Spleen (tissue), 11 donors: ENCODE measurements around the gene NR3C2. TPM values are rescaled to one million over a fixed set of nuclear protein-coding genes. Genes with fewer than 3 reads are reported as not detected.

ENCODE experiments used
- DNase-seq: peaks from one replicate; pipeline ENCODE4 v3.0.0-alpha.2; 2020
- H3K27ac ChIP-seq, 8 donors: fragments of 200-600 bp; sonication (generic) in 7 of 8; 1 replicate in 4 of 8; 2 replicates in 4 of 8; pipeline versions ENCODE4 v1.5.0 to v1.8.0; 2016 to 2021; ENCODE audit warnings: inconsistent platforms in 4 of 8, mild to moderate bottlenecking in 4 of 8, moderate library complexity in 1 of 8
- H3K27me3 ChIP-seq, 7 donors: fragments of 200-600 bp; sonication (generic) in 6 of 7; replicated peaks in 1 of 7; 1 replicate in 4 of 7; 2 replicates in 3 of 7; pipeline versions ENCODE4 v1.5.0 to v1.8.0; 2016 to 2021; ENCODE audit warnings: inconsistent platforms in 3 of 7, mild to moderate bottlenecking in 1 of 7
- H3K36me3 ChIP-seq, 6 donors: fragments of 200-600 bp; sonication (generic) in 5 of 6; 1 replicate in 4 of 6; 2 replicates in 2 of 6; pipeline versions ENCODE4 v1.5.0 to v1.8.0; 2016 to 2021; ENCODE audit warnings: inconsistent platforms in 2 of 6
- H3K4me1 ChIP-seq, 6 donors: fragments of 200-600 bp; sonication (generic) in 5 of 6; 1 replicate in 3 of 6; 2 replicates in 3 of 6; pipeline versions ENCODE4 v1.5.0 to v1.8.0; 2016 to 2021; ENCODE audit warnings: inconsistent platforms in 3 of 6
- H3K4me3 ChIP-seq, 8 donors: fragments of 200-600 bp; sonication (generic) in 7 of 8; 1 replicate in 4 of 8; 2 replicates in 4 of 8; pipeline versions ENCODE4 v1.5.0 to v1.8.0; 2016 to 2021; ENCODE audit warnings: inconsistent platforms in 4 of 8, mild to moderate bottlenecking in 4 of 8, moderate library complexity in 2 of 8
- H3K9me3 ChIP-seq, 8 donors: fragments of 200-600 bp; sonication (generic) in 7 of 8; 1 replicate in 4 of 8; 2 replicates in 4 of 8; pipeline versions ENCODE4 v1.5.0 to v1.8.0; 2016 to 2021; ENCODE audit warnings: inconsistent platforms in 4 of 8
- CTCF ChIP-seq, 11 experiments: fragments of 200-600 bp in 7 of 11; fragments of 450-650 bp in 4 of 11; sonication (generic) in 4 of 11; IDR thresholded peaks in 8 of 11; conservative IDR thresholded peaks in 3 of 11; 1 replicate in 7 of 11; 2 replicates in 4 of 11; pipeline versions ENCODE4 v1.4.0 to v1.8.0; 2016 to 2021; ENCODE audit warnings: antibody characterized with exemption in 11 of 11, inconsistent platforms in 4 of 11, mild to moderate bottlenecking in 1 of 11
- POLR2A ChIP-seq, 3 donors: fragments of 450-650 bp; IDR thresholded peaks; one replicate each; pipeline ENCODE4 v1.5.1; 2017; ENCODE audit warnings: antibody characterized with exemption in 3 of 3, mild to moderate bottlenecking in 1 of 3
- POLR2AphosphoS5 ChIP-seq, 3 donors: sonication (generic); formaldehyde crosslinking; IDR thresholded peaks; one replicate each; pipeline ENCODE4 v1.5.1; 2017; ENCODE audit warnings: antibody characterized with exemption in 3 of 3
- WGBS, 5 donors: extraction: QIAGEN DNeasy Blood & Tissue Kit in 3 of 5; methylation state at CpG; one replicate each; pipeline versions ENCODE4 v1.1.5 to v1.1.7; 2013 to 2018; 5-methylcytosine and 5-hydroxymethylcytosine counted together
- intact Hi-C: fragments of 100-400 bp; cut with DNase I; formaldehyde crosslinking; loops from one replicate; pipeline ENCODE4 v1.15.0; 2023; ENCODE audit warnings: low total_unique reads
- polyA plus RNA-seq, 3 donors: library from polyadenylated mRNA; stranded (reverse); fragments of 200-250 nt; gene quantifications; one replicate each; pipeline ENCODE4 v1.2.1, GENCODE V29; 2013
- total RNA-seq, 7 donors: library from RNA; depleted of rRNA in 3 of 7; stranded (reverse); fragments of >200 nt in 3 of 7; fragmentation: NEBNext Ultra II Directional in 4 of 7; extraction: Animal tissue kit (Norgen Biotek cat#: 25700) in 4 of 7; gene quantifications; one replicate each; pipeline versions ENCODE4 v1.1.0 to v1.2.1, GENCODE V29; 2016 to 2021
- donor health status: healthy with polysubstance abuse.
- donor health status: DM: no; HTN: no; CAD: no; lungs with moderate emphysema.
- donor health status: DM: no; HTN: no; CAD: no.
- donor health status: Bipolar disorder and iron deficiency.
- donor health status: healthy.
- donor health status: DM: no; HTN: no; CAD: no.
- donor health status: DM: yes; HTN: yes; CAD: no.

The NR3C2 gene
- total and polyA plus RNA-seq, 10 donors: 1.2 to 25.9 (median 16.2) TPM

DNA sequence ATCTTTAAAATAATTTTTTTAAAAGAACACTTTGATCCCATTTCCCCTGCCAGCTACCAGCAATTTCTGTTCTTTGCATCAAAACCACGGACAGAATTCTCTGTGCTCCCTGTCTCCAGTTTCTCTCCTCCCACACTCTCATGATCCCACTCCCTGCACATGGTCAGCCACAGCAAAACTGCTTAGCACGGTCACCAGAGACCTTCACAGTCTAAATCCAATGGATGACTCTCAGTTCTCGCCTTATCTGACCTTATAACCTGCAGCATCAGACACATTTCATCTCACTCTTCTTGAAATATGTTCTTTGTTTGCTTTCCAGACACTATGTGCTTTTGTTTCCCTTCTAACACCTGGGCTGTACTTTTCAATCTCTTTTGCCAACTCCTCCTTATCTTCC is 131.5 kb downstream of the NR3C2 start:
- no peaks in the 10 kb centered on the region for H3K36me3 ChIP-seq
- no peaks in the 10 kb centered on the region for H3K27me3 ChIP-seq
- intact Hi-C loops: no loop called here
- no peaks in the 10 kb centered on the region for H3K9me3 ChIP-seq
- no peak for DNase-seq
- TF ChIP-seq CTCF (IDR thresholded peaks at IDR 0.05 in 8 of 11, conservative IDR thresholded peaks at IDR 0.05 in 3 of 11) (no peak), POLR2AphosphoS5 (IDR thresholded peaks at IDR 0.05) (no peak), POLR2A (IDR thresholded peaks at IDR 0.05) (no peak)
- no peak overlapping the region for H3K4me3 ChIP-seq
- H3K27ac ChIP-seq: no peak overlapping the region
- WGBS, 5 donors: 78 to 88% (median 79%) methylated on average over 3 of the region's 3 CpGs
- H3K4me1 ChIP-seq: peaks cover 0 to 15% (median 5%) of the 10 kb centered on the region in 6 donors

DNA sequence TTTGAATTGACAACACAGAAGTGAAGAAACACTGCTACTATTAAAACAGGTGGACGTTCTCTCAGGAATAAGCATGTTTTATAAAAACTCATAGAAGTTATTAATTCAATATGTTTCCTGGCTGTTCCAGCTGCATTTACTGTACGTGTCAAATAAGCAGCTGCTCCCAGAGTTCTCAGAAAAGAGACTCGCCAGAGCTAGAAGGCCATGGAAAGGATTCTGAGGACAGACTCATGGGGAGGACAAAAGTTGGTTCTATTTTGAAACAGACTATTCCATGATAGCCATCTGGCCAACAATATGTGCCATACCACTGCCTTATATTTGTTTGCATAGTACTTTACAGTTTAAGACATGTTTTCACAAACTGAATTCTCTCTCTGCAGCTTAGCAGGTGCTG is 136.5 kb downstream of the NR3C2 start:
- Histone ChIP-seq H3K4me3 (no peak overlapping the region), H3K36me3 (no peaks in the 10 kb centered on the region), H3K9me3 (peaks cover 0 to 23% (median 7%) of the 10 kb centered on the region in 8 donors), H3K27ac (no peak overlapping the region), H3K27me3 (no peaks in the 10 kb centered on the region), H3K4me1 (peaks cover 0 to 3% (median 0%) of the 10 kb centered on the region in 6 donors)
- intact Hi-C loops: no loop called here
- 55 to 75% (median 68%) methylated on average over 3 of the region's 3 CpGs for WGBS, 5 donors
- TF ChIP-seq CTCF (IDR thresholded peaks at IDR 0.05 in 8 of 11, conservative IDR thresholded peaks at IDR 0.05 in 3 of 11): no peak
- TF ChIP-seq POLR2A (IDR thresholded peaks at IDR 0.05): no peak
- no peak for TF ChIP-seq POLR2AphosphoS5 (IDR thresholded peaks at IDR 0.05)
- no peak for DNase-seq

DNA sequence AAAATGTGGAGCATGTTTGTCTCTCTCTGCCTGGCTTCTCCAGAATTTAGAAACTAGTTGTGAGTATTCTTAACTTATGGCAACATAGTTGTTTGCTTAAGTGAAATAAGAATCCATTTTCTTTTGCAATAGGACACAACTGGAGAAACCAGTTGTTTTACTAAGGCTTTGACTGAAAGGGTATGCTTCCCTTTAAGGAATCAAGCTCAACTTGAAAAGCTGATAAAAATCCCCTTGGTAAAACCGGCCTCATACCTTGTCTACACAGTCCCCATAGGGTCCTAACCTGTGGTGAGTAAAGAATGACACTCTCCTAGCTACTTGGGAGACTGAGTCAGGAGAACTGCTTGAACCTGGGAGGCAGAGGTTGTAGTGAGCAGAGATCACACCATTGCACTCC is 139.8 kb downstream of the NR3C2 start:
- Histone ChIP-seq H3K27me3 (no peaks in the 10 kb centered on the region), H3K4me1 (no peaks in the 10 kb centered on the region), H3K4me3 (no peak overlapping the region), H3K9me3 (peaks cover 0 to 32% (median 16%) of the 10 kb centered on the region in 8 donors), H3K27ac (no peak overlapping the region), H3K36me3 (no peaks in the 10 kb centered on the region)
- WGBS, 5 donors: 75 to 100% (median 89%) methylated on average over 1 of the region's 1 CpG
- intact Hi-C loops: no loop called here
- DNase-seq: no peak
- TF ChIP-seq CTCF (IDR thresholded peaks at IDR 0.05 in 8 of 11, conservative IDR thresholded peaks at IDR 0.05 in 3 of 11): no peak
- no peak for TF ChIP-seq POLR2A (IDR thresholded peaks at IDR 0.05)
- TF ChIP-seq POLR2AphosphoS5 (IDR thresholded peaks at IDR 0.05): no peak

- 76 to 92% (median 80%) methylated on average over 1 of the region's 1 CpG for WGBS, 5 donors
- Histone ChIP-seq H3K36me3 (no peaks in the 10 kb centered on the region), H3K9me3 (peaks cover 0 to 32% (median 16%) of the 10 kb centered on the region in 8 donors), H3K27me3 (no peaks in the 10 kb centered on the region), H3K4me1 (no peaks in the 10 kb centered on the region), H3K4me3 (no peak overlapping the region), H3K27ac (no peak overlapping the region)
- no peak for DNase-seq
- intact Hi-C loops: no loop called here
- TF ChIP-seq CTCF (IDR thresholded peaks at IDR 0.05 in 8 of 11, conservative IDR thresholded peaks at IDR 0.05 in 3 of 11) (no peak), POLR2A (IDR thresholded peaks at IDR 0.05) (no peak), POLR2AphosphoS5 (IDR thresholded peaks at IDR 0.05) (no peak)
Measured at GRCh38 chr4:148300877-148301276, 141.3 kb downstream of the NR3C2 start.
